ENCODE data around the gene YTHDF1.

YTHDF1 gene

DNA sequence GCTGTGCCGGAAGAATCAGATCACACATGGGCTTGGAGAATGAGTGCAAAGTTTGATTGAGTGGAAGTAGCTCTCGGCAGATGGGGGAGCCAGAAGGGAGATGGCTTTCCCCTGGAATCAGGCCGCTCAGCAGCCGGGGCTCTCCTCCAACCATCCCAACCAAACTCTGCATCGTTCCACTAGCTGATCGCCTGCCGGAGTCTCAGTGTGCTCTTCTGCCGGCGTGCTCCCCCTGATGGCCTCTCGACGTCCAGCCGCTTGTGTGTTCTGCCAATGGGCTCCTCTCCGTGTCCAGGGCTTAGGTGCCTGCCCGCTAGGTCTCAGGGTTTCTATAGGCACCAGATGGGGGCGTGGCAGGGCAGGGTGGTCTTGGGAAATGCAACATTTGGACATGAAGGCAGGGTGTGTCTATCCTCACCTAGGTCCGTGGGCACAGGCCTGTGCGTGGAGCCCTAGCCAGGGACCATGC is 14.9 kb upstream of the YTHDF1 start:
- Histone ChIP-seq H3K36me3 (ENCODE audit: control insufficient read depth in 5 of 5, insufficient read depth in 5 of 5, low read length in 5 of 5) (no peaks in the 10 kb centered on the region), H3K9ac (ENCODE audit: low read length in 5 of 5) (no peak overlapping the region), H3K4me3 (ENCODE audit: low read depth in 1 of 5, low read length in 5 of 5) (no peak overlapping the region), H3K27ac (ENCODE audit: low read depth, low read length) (no peak overlapping the region), H3K9me3 (ENCODE audit: control insufficient read depth in 5 of 5, low read length in 5 of 5) (no peaks in the 10 kb centered on the region), H3K27me3 (ENCODE audit: control insufficient read depth in 5 of 5, insufficient read depth in 4 of 5, low read length in 5 of 5) (peaks cover 25 to 52% (median 33%) of the 10 kb centered on the region in 5 donors), H3K4me1 (ENCODE audit: control insufficient read depth in 5 of 5, insufficient read depth in 5 of 5, low read length in 5 of 5) (peaks cover 4 to 27% (median 15%) of the 10 kb centered on the region in 5 donors)

GRCh38 chr20:63228806-63229205 is 12.9 kb upstream of the YTHDF1 start:
- Histone ChIP-seq H3K9me3 (ENCODE audit: control insufficient read depth in 5 of 5, low read length in 5 of 5) (no peaks in the 10 kb centered on the region), H3K27me3 (ENCODE audit: control insufficient read depth in 5 of 5, insufficient read depth in 4 of 5, low read length in 5 of 5) (peaks cover 20 to 40% (median 22%) of the 10 kb centered on the region in 5 donors), H3K27ac (ENCODE audit: low read depth, low read length) (no peak overlapping the region), H3K36me3 (ENCODE audit: control insufficient read depth in 5 of 5, insufficient read depth in 5 of 5, low read length in 5 of 5) (no peaks in the 10 kb centered on the region), H3K4me1 (ENCODE audit: control insufficient read depth in 5 of 5, insufficient read depth in 5 of 5, low read length in 5 of 5) (peaks cover 4 to 21% (median 15%) of the 10 kb centered on the region in 5 donors), H3K9ac (ENCODE audit: low read length in 5 of 5) (no peak overlapping the region), H3K4me3 (ENCODE audit: low read depth in 1 of 5, low read length in 5 of 5) (no peak overlapping the region)

DNA sequence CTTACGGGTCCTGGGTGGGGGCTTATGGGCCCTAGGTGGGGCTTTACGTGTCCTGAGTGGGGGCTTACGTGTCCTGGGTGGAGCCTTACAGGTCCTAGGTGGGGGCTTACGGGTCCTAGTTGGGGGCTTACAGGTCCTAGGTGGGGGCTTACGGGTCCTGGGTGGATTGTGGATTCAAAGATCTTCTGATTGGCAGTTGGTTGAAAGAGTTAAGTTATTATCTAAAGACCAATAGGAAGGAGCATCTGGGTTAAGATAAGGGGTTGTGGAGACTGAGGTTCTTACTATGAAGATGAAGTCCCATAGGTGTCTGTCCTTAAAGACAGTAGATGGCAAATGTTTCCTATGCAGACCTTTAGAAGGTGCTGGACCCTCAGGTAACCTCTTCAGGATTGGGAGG is 11.3 kb upstream of the YTHDF1 start:
- H3K27me3 ChIP-seq (ENCODE audit: control insufficient read depth in 5 of 5, insufficient read depth in 4 of 5, low read length in 5 of 5) = peaks cover 19 to 39% (median 22%) of the 10 kb centered on the region in 5 donors
- no peaks in the 10 kb centered on the region for H3K36me3 ChIP-seq (ENCODE audit: control insufficient read depth in 5 of 5, insufficient read depth in 5 of 5, low read length in 5 of 5)
- no peaks in the 10 kb centered on the region for H3K9me3 ChIP-seq (ENCODE audit: control insufficient read depth in 5 of 5, low read length in 5 of 5)
- H3K9ac ChIP-seq (ENCODE audit: low read length in 5 of 5) = no peak overlapping the region
- H3K27ac ChIP-seq (ENCODE audit: low read depth, low read length) = no peak overlapping the region
- no peak overlapping the region for H3K4me3 ChIP-seq (ENCODE audit: low read depth in 1 of 5, low read length in 5 of 5)
- peaks cover 2 to 14% (median 6%) of the 10 kb centered on the region in 5 donors for H3K4me1 ChIP-seq (ENCODE audit: control insufficient read depth in 5 of 5, insufficient read depth in 5 of 5, low read length in 5 of 5)

GRCh38 chr20:63226042-63226943 is 10.4 kb upstream of the YTHDF1 start:
- Histone ChIP-seq H3K27me3 (ENCODE audit: control insufficient read depth in 5 of 5, insufficient read depth in 4 of 5, low read length in 5 of 5) (peaks cover 22 to 33% (median 23%) of the 10 kb centered on the region in 5 donors), H3K27ac (ENCODE audit: low read depth, low read length) (no peak overlapping the region), H3K4me1 (ENCODE audit: control insufficient read depth in 5 of 5, insufficient read depth in 5 of 5, low read length in 5 of 5) (peaks cover 0 to 7% (median 0%) of the 10 kb centered on the region in 5 donors), H3K9me3 (ENCODE audit: control insufficient read depth in 5 of 5, low read length in 5 of 5) (no peaks in the 10 kb centered on the region), H3K9ac (ENCODE audit: low read length in 5 of 5) (no peak overlapping the region), H3K36me3 (ENCODE audit: control insufficient read depth in 5 of 5, insufficient read depth in 5 of 5, low read length in 5 of 5) (no peaks in the 10 kb centered on the region), H3K4me3 (ENCODE audit: low read depth in 1 of 5, low read length in 5 of 5) (no peak overlapping the region)

DNA sequence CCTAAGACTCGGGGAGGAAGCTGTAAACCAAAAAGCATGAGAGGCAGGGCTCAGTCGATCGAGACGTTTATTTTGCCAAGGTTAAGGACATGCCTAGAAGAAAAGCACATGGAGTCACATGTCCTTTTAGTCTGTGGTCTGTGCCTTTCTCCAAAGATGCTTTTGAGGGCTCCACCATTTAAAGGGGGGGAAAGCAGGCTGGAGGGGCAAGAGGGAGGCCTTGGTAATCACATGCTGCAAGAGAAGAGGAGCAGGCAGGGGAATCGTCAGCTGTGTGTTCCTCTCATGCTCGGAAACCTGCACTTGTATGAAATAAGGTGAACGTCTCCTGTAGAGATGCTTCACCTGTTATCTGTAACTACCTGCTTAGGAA is 9.1 kb upstream of the YTHDF1 start:
- no peak overlapping the region for H3K4me3 ChIP-seq (ENCODE audit: low read depth in 1 of 5, low read length in 5 of 5)
- H3K9ac ChIP-seq (ENCODE audit: low read length in 5 of 5) = no peak overlapping the region
- no peaks in the 10 kb centered on the region for H3K36me3 ChIP-seq (ENCODE audit: control insufficient read depth in 5 of 5, insufficient read depth in 5 of 5, low read length in 5 of 5)
- peaks cover 19 to 29% (median 26%) of the 10 kb centered on the region in 5 donors for H3K27me3 ChIP-seq (ENCODE audit: control insufficient read depth in 5 of 5, insufficient read depth in 4 of 5, low read length in 5 of 5)
- no peak overlapping the region for H3K27ac ChIP-seq (ENCODE audit: low read depth, low read length)
- no peaks in the 10 kb centered on the region for H3K4me1 ChIP-seq (ENCODE audit: control insufficient read depth in 5 of 5, insufficient read depth in 5 of 5, low read length in 5 of 5)
- H3K9me3 ChIP-seq (ENCODE audit: control insufficient read depth in 5 of 5, low read length in 5 of 5) = no peaks in the 10 kb centered on the region

DNA sequence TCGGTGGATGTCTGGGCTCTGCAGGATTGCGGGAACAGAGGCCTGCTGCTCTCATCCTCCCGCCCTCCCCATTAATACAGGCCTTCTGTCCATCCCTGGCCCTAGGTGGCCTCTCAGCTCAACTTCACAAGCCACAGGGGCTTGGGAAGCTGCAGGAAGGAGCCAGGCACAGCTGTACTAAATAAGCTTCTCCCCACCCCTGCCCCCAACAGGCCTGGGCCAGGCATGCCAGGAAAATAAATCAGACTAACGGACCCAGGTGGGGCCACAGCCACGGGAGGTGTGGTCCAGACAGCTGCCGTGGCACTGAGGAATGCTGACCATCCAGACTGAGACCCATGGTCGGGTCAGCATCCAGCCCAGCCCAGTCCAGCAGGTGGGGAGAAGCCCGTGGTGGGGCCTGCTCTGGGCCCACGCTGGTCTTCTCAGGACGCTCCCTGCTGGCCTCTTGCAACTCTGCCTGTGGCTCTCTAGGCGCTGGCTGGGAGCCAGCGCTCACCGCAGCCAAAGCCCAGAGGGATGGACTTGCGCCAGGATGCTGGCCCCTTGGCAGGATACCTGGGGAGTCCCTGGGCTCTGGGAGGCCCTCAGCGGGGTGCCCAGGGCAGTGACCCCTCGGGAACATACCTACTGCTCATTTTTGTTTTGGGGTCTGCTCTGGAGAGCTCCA is 8.6 kb upstream of the YTHDF1 start:
- Histone ChIP-seq H3K9ac (ENCODE audit: low read length in 5 of 5) (no peak overlapping the region), H3K36me3 (ENCODE audit: control insufficient read depth in 5 of 5, insufficient read depth in 5 of 5, low read length in 5 of 5) (no peaks in the 10 kb centered on the region), H3K27me3 (ENCODE audit: control insufficient read depth in 5 of 5, insufficient read depth in 4 of 5, low read length in 5 of 5) (peaks cover 18 to 31% (median 27%) of the 10 kb centered on the region in 5 donors), H3K4me1 (ENCODE audit: control insufficient read depth in 5 of 5, insufficient read depth in 5 of 5, low read length in 5 of 5) (no peaks in the 10 kb centered on the region), H3K4me3 (ENCODE audit: low read depth in 1 of 5, low read length in 5 of 5) (no peak overlapping the region), H3K27ac (ENCODE audit: low read depth, low read length) (no peak overlapping the region), H3K9me3 (ENCODE audit: control insufficient read depth in 5 of 5, low read length in 5 of 5) (no peaks in the 10 kb centered on the region)

- H3K9ac ChIP-seq (ENCODE audit: low read length in 5 of 5) = no peak overlapping the region
- H3K27me3 ChIP-seq (ENCODE audit: control insufficient read depth in 5 of 5, insufficient read depth in 4 of 5, low read length in 5 of 5) = peaks cover 11 to 27% (median 25%) of the 10 kb centered on the region in 5 donors
- no peaks in the 10 kb centered on the region for H3K9me3 ChIP-seq (ENCODE audit: control insufficient read depth in 5 of 5, low read length in 5 of 5)
- no peak overlapping the region for H3K27ac ChIP-seq (ENCODE audit: low read depth, low read length)
- no peak overlapping the region for H3K4me3 ChIP-seq (ENCODE audit: low read depth in 1 of 5, low read length in 5 of 5)
- H3K36me3 ChIP-seq (ENCODE audit: control insufficient read depth in 5 of 5, insufficient read depth in 5 of 5, low read length in 5 of 5) = no peaks in the 10 kb centered on the region
- H3K4me1 ChIP-seq (ENCODE audit: control insufficient read depth in 5 of 5, insufficient read depth in 5 of 5, low read length in 5 of 5) = no peaks in the 10 kb centered on the region
Measured at GRCh38 chr20:63223826-63224207, 7.9 kb upstream of the YTHDF1 start.

- Histone ChIP-seq H3K27me3 (ENCODE audit: control insufficient read depth in 5 of 5, insufficient read depth in 4 of 5, low read length in 5 of 5) (peaks cover 6 to 25% (median 22%) of the 10 kb centered on the region in 5 donors), H3K36me3 (ENCODE audit: control insufficient read depth in 5 of 5, insufficient read depth in 5 of 5, low read length in 5 of 5) (no peaks in the 10 kb centered on the region), H3K4me3 (ENCODE audit: low read depth in 1 of 5, low read length in 5 of 5) (no peak overlapping the region), H3K9me3 (ENCODE audit: control insufficient read depth in 5 of 5, low read length in 5 of 5) (no peaks in the 10 kb centered on the region), H3K4me1 (ENCODE audit: control insufficient read depth in 5 of 5, insufficient read depth in 5 of 5, low read length in 5 of 5) (no peaks in the 10 kb centered on the region), H3K27ac (ENCODE audit: low read depth, low read length) (no peak overlapping the region), H3K9ac (ENCODE audit: low read length in 5 of 5) (no peak overlapping the region)
Measured at GRCh38 chr20:63223121-63223825, 7.3 kb upstream of the YTHDF1 start.

- Histone ChIP-seq H3K27me3 (ENCODE audit: control insufficient read depth in 5 of 5, insufficient read depth in 4 of 5, low read length in 5 of 5) (peaks cover 5 to 25% (median 21%) of the 10 kb centered on the region in 5 donors), H3K9ac (ENCODE audit: low read length in 5 of 5) (no peak overlapping the region), H3K36me3 (ENCODE audit: control insufficient read depth in 5 of 5, insufficient read depth in 5 of 5, low read length in 5 of 5) (no peaks in the 10 kb centered on the region)
Measured at GRCh38 chr20:63222541-63222940, 6.6 kb upstream of the YTHDF1 start.

More at GRCh38 chr20:63222541-63222940, 6.6 kb upstream of the YTHDF1 start:
- Histone ChIP-seq H3K4me1 (ENCODE audit: control insufficient read depth in 5 of 5, insufficient read depth in 5 of 5, low read length in 5 of 5) (no peaks in the 10 kb centered on the region), H3K9me3 (ENCODE audit: control insufficient read depth in 5 of 5, low read length in 5 of 5) (no peaks in the 10 kb centered on the region), H3K27ac (ENCODE audit: low read depth, low read length) (no peak overlapping the region), H3K4me3 (ENCODE audit: low read depth in 1 of 5, low read length in 5 of 5) (no peak overlapping the region)

All from subcutaneous abdominal adipose tissue (tissue), 5 donors.